GM18870 (cell line): ENCODE measurements around the gene FBXW9.
"Not testable (repeated sequence)": the region's sequence is repeated elsewhere in the genome, so short reads cannot be mapped to it uniquely, and the experiment has no call there.

ENCODE experiments used
- ATAC-seq: cut with Tn5 transposase; IDR thresholded peaks from one replicate; pipeline ENCODE4 v1.9.1; 2021; ENCODE audit warnings: moderate library complexity; ENCODE audit not compliant: unreplicated experiment

Gene FBXW9

DNA sequence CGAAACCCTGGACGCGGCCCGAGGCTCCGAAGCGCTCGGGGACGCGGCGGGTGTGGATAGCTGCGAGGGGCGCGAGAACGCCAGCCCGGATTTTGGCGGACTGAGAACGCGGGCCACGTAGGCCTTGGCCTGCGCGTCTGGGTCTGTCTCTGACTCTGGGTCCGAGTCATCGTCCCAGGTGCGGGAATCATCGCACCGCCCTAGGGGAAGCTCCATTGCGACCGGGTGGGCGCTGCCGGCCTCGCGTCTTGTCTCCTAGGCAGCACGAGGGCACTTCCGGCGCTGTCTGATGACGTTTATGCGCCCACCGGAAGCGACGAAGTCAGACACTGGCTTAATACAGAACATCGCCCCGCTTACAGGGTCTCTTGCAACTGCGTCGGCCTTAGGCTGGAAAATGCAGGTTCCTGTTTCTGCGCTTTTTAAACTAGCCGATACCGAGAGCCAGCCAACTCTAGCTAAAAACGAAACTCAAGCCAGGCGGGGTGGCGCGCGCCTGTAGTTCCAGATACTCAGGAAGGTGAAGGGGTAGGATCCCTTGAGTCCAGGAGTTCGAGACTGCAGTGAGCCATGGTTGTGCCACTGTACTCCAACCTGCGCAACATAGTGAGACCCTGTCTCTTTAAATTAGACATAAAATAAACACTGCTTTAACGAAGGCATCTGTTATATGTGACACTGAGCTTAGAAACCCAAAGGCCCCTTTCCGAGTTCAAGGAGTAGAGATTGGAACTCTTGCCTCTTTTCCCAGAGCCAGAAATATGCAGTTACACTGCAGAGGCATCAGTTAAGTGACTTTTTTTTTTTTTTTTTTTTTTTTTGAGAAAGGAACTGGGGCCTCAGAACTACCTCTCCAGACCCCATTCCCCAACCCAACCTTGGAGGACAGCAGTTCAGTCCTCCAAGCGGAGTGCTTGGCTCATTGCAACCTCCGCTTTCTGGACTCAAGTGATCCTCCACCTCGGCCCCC is at the start of gene FBXW9:
FBXW9 (minus strand) TSS at position 266 of the 970 bp plus-strand sequence; CDS start at position 216, 50 bp downstream.
- no peak for ATAC-seq

DNA sequence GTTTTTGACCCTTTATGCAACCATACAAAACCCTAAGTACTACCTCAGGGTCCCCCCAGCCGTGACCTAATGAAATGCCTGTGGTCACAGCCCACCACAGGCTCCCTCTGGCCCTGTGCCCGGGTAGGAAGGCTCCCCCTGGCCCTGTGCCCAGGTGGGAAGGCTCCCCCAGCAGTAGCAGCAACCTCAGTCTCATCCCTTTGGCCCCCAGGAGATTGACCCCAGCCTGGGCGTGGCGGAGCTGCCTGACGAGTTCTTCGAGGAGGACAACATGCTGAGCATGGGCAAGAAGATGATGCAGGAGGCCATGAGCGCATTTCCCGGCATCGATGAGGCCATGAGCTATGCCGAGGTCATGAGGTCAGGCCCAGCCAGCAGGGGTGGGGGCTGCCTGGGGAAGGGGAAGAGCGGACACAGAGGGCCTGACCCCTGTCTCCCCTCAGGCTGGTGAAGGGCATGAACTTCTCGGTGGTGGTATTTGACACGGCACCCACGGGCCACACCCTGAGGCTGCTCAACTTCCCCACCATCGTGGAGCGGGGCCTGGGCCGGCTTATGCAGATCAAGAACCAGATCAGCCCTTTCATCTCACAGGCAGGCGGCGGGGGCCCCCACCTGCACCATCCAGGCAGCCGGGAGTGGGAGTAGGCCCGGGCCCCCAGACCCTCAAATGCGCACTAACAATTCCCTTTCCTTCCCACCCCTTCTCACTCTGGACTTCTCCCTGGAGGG is 48.9 kb upstream of the FBXW9 start:
- no peak for ATAC-seq

DNA sequence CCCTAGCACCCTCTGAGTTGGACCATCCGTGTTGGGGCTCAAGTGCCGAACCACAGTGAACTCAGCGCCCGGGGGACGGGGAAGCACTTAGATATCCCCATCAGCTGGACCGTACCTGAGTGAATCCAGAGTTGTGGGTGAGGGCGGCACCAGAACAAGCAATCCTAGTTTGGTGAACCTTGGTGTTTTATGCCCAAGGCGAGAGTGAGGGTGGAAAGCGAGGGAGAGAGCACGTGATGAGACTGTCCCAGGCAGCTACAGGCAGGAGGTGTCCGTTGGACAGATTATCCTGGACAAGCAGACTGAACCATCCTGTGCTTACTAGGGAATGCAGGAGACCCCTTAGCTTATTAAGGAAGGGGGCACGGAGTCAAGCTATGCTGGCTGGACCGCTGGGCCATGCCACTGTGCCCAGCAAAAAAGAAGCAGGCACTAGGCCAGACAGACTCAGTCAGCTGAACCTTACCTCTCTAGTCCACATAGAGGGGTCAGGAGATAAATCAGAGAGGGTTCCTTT is 41.5 kb upstream of the FBXW9 start:
- ATAC-seq: no peak

DNA sequence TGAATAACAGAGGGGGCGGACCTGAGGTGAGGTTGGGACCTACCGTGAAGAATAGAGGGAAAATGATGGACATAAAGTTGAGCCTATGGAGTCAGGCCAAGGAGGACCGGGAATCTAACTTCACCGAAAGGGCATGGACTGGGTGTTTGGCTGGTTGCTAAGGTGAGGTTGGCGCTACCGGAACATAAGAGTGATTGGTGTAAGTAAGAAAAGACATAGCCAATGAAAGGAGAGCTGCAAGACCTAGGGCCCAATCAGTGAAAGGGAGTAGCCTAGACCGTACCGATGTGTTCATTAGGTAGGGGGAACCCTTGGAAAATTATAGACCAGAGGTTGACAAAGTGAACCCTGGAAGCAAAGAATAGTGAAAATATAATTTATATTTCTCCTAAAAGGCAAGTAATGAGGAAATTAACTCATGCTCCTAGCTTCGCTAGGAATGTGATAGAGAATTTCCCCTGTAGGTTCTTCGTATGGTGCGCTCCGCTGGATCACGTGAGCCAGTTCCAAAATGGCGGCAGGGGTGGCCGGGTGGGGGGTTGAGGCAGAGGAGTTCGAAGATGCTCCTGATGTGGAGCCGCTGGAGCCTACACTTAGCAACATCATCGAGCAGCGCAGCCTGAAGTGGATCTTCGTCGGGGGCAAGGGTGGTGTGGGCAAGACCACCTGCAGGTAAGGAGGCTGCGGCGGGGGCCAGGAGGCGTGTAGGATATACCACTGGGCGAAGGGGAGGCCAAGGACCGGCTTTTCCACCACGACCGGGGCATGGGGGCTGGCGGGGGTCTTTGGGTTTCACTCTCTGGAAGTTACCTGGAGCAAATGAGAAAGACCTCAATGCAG is 40.8 kb upstream of the FBXW9 start, which contains the start of gene GET3:
GET3 (plus strand) TSS at position 503 of the 840 bp plus-strand sequence; CDS start at position 512, 9 bp downstream.
- ATAC-seq: peak; percentile 83

DNA sequence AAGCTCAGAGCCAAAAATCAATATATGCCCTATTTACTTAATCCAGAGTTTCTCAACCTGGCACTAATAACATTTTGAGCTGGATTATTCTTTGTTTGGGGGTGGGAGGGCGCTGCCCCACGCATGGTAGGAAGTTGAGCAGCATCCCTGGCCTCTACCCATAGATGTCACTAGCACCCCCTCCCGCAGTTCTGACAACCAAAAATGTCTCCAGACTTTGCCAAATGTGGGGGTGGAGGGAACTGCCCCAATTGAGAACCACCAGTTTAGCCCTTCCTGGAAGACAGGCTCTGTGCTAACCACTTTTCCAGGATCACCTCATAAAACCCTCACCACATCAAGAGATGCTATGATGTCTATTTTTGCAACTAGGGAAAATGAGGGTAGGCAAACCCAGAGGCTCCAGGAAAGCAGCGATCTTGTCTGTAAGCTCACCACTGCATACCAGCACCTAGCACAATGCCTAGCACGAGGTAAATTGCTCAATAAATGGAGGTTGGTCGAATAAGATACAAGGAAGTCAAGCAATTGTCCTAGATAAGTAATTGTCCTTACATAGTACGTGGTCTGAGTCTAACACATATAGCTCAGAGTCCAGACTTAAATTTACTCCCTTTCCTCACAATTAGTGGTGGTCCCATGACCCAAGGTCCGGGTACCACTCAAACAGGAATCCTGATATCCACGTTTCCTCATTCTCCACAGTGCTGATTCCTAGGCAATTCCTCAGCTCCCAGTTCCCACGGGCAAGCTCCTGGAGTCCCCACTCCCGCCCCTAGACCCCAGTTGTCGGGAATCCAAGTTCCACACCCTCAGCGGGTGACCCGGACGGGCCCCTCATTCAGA is 37.2 kb upstream of the FBXW9 start:
- no peak for ATAC-seq

DNA sequence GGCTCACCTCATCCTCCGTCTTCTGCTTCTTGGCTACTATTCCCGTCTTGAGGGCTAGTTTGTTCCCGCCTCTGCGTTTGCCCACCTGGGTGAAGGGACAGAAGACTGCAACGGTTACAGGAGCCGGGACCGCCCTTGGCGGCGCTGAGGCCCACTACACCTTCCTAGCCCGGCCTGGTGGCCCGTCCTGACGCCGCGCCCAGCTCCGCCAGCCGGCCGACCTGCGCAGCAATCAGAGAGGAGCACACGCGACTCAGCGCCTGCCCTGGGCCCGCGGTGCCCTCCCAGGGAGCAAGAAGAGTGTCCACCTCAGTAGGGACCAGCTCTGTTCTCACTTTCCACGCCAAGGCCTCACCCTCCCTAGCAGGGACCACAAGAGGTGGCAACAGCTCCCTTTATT is 34.9 kb upstream of the FBXW9 start:
- ATAC-seq: no peak

DNA sequence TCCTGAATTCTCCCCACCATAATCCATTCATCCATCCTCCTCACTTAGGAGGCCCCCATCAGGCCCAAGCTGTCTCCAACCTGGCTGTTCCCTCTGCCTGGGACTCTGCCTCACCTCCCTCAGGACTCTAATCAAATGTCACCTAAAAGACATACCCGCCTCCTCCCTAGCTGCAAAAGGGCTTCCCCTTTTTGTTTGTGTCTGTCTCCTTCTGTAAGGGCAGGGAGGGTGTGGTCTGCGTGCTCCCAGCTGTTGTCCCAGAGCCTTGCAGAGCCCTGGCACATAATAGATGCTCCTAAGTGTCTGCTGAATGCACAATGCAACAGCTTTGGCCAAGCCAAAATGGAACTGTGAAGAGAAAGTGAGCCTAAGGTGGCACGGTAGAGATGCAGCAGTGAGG is 33.6 kb upstream of the FBXW9 start:
- ATAC-seq: no peak

DNA sequence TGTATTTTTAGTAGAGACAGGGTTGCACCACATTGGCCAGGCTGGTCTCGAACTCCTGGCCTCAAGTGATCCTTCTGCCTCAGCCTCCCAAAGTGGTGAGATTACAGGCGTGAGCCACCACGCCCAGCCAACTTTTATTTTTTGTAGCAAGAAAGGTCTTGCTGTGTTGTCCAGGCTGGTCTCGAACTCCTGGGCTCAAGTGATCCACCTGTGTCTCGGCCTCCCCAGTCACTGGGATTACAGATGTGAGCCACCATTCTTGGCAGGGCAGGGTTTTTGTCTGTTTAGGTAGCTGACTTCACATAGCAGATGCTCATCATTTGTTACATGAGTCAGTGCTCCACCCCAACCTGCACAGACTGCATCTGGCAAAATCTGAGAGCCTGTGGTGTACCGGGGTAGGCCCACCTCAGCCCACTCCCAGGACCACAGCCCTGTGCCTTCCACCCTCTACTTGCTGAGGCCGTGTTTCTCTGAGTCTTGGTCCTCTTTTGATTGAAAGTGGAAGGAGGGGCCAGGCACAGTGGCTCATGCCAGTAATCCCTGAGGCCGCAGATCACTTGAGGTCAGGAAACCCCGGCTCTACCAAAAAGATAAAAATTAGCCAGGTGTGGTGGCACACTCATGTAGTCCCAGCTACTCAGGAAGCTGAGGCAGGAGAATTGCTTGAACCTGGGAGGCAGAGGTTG is 31.5 kb upstream of the FBXW9 start:
- no peak for ATAC-seq

DNA sequence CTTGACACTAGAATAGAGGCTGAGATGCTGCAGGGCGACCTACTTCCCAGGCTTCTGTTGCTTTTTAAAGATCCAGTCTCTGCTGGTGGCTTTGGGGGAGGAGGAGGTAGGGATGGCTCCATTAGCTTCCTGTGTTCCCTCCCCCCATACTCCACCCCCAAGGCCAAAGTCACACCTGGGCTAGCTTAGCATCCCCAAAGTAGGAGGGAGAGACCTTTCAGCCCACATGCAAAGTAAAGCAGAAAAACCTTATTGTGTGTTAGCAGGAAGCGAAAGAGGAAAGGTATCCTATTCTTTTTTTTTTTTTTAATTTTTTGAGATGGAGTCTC is 30.5 kb upstream of the FBXW9 start:
- no peak for ATAC-seq

DNA sequence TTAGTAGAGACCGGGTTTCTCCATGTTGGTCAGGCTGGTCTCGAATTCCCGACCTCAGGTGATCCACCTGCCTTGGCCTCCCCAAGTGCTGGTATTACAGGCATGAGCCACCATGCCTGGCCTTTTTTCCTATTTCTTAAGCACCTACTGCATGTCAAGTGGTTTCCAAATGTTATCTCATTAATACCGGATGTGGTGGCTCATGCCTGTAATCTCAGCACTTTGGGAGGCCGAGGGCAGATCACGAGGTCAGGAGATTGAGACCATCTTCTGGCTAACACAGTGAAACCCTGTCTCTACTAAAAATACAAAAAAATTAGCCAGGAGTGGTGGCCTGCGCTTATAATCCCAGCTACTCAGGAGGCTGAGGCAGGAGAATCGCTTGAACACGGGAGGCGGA is 29.2 kb upstream of the FBXW9 start:
- not testable (repeated sequence) for ATAC-seq

DNA sequence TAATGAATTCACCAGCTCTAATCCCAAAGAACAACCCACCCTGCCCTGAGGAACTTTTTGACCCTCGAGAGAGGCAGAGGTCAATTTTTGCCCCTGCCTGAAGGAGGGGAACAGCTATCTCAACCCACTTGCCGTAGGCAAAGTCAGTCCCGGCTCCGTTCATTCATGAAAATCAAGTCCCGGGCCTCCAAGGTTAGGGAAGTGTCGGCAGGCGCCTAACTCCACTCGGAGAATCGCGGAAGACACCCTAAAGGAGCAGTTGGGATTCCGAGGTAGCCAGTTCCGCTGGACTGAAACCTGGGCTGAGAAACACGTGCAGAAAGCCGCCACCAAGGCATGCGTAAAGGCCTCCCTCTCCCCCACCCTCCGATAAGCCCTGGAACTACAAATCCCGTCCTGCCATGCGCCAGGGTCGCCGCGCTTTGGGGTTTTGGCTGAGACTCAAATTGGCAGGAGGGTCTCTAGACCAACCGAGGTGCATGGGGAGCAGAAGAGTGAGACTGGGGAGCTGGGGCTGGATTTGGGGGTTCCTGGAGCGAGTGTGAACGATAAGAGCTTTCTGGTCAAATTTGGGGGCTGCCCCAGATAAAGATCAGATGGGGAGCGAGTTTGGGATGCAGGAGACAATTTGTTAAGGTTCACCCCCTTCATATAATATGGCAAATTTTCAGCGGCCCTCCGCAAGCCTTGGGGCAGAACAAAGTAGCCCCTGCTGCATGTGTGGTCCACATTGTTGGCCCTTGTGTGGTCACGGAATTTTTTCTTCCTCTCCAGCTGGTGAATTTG is 27.4 kb upstream of the FBXW9 start, which contains the start of gene TNPO2:
TNPO2 (minus strand) TSS at position 292 of the 786 bp plus-strand sequence. CDS start 2,955 bp downstream, outside the sequence.
- ATAC-seq: no peak

DNA sequence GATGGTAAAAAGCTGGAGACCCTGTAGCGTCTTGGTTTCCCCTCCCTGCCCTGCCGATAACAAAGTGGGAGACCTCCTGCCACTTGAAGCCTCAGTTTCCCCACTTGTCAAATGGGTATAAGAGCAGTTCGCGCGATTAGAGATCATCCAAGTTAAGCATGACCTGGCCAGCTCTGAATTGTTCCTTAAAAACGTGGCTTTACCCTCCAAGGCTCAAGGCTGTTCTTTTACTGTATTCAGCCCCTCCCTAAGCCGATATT is 26.9 kb upstream of the FBXW9 start:
- ATAC-seq: no peak

DNA sequence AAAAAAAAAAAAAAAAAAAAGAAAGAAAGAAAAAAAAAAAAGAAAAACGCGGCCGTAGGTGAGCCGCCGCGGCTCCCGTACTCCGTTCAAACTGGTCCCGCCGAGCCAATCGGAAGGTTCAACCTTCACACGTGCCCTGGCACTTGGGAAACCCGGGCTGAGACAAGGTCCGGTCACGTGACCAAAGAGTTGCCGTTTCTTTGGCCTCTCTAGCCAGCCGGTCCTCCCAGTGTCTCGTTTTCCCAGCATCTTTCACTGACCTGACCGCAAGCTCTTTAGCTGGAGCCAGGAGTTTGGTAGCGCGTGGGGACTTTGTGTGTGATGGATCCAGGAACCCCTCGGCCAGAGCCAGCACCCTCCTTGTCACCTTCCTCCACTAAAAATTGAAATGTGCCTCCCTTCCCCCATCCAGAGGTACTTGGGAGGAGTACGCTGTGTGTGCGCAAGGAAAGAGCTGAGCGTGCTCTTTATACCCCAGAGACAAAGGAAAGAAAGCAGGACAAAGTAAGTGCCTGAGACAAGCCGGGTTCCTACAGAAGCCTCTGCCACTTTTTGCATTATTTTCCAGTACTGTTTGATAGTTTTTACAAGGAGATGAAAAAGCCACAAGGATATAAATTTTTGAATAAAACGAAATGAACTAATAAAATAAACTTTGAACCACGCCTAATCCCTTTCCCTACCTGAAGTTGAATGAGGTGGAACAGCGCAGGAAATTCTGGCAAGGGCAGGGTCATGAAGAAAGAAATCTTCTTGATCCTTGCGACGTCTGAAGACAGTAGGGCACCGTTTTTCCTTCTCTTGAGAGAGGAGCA is 26.3 kb upstream of the FBXW9 start:
- no peak for ATAC-seq

DNA sequence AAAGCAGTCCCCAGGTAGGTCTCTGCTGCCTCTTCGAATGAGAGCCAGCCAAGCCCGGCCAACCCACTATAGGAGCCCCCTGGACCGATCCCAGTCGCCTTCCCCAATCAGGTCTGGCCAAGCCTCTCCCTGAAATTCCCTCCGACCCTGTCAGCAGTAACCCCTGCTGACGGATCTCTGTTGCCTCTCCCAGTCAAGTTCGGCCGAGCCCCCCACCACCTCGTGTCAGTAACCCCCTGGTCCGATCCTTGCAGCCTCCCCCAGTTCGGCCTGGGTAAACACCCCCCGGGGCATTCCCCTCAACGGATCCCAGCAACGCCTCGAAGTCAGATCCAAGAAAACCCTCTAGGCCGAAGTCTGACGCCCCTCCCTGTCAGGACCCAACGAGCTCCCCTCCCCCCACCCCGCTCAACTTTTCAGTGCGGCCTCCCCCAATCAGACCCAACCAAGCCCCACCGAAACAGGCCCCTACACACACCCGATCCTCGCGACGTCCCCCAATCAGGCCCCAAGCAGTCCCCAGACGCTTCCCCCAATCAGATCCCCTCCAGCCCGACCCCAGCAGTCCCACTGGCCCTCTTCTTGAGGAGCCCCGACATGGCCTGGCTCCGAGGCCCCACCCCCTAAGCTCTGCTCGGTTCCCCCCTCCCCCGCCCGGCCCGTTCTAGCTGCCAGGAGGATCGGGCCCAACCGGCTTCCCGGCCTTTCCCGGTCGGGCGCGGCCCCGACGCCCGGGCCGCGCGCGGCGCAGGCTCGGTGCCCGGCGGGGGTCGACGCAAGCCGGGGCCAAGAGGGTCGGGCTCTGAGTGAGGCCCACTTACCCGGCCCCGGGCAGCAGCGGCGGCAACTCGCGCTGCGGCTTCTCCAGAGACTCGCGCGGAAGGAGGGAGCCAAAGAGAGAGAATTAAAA is 25.5 kb upstream of the FBXW9 start:
- no peak for ATAC-seq

DNA sequence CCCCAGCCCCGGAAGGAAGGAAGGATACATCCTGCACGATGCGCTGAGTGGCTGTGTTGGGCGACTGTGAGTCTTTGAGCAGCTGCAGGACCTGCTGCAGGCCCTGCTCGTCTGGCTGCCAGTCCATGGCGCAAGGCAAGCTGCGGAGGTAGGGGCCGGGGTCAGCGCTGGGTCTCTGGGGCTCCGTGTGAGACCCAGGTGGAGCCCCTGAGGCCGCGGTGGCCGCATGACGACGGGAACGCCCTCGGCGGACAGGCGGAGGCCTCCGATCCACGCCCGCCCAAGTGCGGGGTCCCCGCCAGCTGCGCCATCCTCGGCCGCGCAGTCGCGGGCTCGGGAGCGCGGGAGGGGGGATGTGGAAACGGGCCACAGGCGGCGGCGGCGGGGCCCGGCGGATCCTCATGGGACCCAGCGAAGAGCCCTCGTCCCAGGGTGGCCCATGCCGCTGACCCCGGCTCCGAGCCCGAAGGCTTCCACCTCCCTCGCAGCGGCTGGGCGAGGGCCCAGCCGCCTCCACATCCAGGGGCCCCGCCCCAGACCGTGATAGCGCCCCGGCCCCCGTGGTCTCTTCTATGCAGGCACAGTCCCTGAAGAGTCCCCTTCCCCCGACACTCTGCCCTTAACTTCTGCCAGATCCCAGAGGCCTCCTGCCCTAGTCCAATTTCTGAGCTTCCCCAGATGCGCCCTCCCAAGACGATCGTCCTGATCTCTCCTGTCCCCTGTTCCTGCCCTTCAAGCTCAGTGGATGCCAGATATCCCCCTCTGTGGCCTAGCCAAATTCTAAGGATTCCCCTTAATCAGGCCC is 24.6 kb upstream of the FBXW9 start:
- no peak for ATAC-seq

DNA sequence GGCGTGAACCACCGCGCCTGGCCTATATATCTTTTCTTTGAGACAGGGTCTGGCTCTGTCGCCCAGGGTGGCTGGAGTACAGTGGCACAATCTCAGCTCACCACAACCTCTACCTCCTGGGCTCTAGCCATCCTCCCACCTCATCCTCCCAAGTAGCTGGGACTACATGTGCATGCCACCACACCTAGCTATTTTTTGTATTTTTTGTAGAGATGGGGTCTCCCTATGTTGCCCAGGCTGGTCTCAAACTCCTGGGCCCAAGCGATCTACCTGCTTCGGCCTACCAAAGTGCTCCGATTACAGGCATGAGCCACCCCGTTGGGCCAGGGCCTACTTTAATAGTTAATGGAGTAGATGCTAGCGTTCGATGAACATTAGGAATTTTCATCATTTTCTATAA is 23.9 kb upstream of the FBXW9 start:
- no peak for ATAC-seq
